ENCODE data around the gene MS4A15.

DNA sequence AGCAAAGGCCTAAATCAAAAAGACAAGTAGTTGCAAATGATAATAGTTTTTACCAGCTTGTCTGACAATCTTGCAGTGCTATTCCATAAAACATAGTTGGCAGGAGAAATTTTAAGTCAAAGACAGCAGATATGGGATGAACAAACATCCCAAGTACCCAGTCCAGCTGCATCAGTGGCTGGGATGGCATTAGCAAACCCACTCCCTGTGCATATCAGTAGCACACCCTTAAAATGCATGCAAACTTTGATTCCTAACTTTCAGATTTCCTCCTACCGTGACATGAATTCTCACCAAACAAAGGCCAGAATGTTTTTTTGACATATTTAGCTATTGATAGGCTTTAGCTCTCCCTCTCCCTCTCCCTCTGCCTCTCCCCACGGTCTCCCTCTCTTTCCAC lies 57.4 kb downstream of the MS4A15 start:
- TF ChIP-seq RARB (CRISPR knock-in tag; IDR thresholded peaks at IDR 0.05) (no peak), ZFP3 (CRISPR knock-in tag; IDR thresholded peaks at IDR 0.05) (no peak), ZFP30 (CRISPR knock-in tag; IDR thresholded peaks at IDR 0.05) (no peak), TCF4 (CRISPR knock-in tag; IDR thresholded peaks at IDR 0.05; ENCODE audit: borderline replicate concordance) (no peak)
- TF ChIP-seq, protein P1, sequence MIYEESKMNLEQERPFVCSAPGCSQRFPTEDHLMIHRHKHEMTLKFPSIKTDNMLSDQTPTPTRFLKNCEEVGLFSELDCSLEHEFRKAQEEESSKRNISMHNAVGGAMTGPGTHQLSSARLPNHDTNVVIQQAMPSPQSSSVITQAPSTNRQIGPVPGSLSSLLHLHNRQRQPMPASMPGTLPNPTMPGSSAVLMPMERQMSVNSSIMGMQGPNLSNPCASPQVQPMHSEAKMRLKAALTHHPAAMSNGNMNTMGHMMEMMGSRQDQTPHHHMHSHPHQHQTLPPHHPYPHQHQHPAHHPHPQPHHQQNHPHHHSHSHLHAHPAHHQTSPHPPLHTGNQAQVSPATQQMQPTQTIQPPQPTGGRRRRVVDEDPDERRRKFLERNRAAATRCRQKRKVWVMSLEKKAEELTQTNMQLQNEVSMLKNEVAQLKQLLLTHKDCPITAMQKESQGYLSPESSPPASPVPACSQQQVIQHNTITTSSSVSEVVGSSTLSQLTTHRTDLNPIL (CRISPR knock-in tag; IDR thresholded peaks at IDR 0.05; ENCODE audit: low read depth) = no peak
- TF ChIP-seq, protein P2, sequence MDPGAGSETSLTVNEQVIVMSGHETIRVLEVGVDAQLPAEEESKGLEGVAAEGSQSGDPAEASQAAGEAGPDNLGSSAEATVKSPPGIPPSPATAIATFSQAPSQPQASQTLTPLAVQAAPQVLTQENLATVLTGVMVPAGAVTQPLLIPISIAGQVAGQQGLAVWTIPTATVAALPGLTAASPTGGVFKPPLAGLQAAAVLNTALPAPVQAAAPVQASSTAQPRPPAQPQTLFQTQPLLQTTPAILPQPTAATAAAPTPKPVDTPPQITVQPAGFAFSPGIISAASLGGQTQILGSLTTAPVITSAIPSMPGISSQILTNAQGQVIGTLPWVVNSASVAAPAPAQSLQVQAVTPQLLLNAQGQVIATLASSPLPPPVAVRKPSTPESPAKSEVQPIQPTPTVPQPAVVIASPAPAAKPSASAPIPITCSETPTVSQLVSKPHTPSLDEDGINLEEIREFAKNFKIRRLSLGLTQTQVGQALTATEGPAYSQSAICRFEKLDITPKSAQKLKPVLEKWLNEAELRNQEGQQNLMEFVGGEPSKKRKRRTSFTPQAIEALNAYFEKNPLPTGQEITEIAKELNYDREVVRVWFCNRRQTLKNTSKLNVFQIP (CRISPR knock-in tag; IDR thresholded peaks at IDR 0.05; ENCODE audit: borderline replicate concordance, low read depth) = no peak
